Measurements from ENCODE around the gene NRL. TPM values are rescaled to one million over a fixed set of nuclear protein-coding genes. Genes with fewer than 3 reads are reported as not detected.

Gene NRL
- total and polyA plus RNA-seq, 2 donors from 2014 or later: 4.9 to 5.5 TPM

DNA sequence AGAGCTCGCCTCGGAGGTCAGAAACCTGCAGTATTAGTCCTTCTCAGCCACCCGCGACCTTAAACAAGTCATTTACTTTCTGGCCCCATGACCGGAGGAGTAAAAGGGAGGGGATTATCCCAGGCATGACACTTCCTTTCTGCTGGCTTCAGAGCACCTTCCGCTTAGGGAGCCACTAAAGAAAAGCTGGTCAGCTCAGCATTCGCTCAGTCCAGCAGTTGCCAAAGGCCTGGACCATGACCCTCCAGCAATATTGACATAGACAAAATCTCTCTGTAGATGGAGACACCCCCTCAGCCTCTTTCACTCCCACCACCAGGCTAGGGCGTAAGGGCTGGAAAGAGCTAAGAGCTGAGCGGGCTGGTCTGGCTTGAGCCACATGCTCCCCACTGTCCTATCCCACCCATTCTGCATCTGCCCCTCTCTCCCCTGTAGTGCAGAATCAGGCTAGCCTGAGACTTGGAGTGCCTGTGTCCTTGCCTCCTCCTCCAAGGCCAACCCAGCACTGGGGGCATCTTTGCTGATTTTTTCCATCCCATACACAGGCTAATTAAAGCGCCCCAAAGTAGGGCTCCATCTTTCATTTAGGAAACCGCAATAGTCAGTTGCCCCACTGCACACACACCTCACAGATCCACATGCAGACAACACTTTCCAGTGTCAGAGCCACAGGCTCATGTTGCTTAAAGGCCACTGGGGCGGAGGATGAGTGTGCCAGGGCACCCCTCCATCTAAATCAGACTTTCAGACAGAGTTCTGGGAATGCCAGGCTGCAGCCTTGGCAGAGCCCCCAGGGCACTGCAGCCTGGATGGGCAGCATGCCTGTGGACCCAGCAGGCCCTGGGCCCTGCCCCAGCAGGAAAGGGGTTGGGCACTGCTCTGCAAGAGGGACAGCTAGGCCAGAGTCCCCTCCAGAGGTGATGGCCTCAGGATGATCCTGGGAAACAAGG is 47.3 kb downstream of the NRL start:
- TF ChIP-seq CTCF (IDR thresholded peaks at IDR 0.05; ENCODE audit: borderline replicate concordance, extremely low read depth, insufficient read depth): no peak
- Histone ChIP-seq H3K9ac (ENCODE audit: low read length in 3 of 3) (no peak overlapping the region), H3K4me1 (ENCODE audit: control insufficient read depth in 2 of 3, insufficient read depth in 2 of 3, low read depth in 1 of 3, low read length in 3 of 3) (peaks cover 0 to 2% (median 1%) of the 10 kb centered on the region in 3 donors), H3K36me3 (ENCODE audit: control insufficient read depth in 2 of 3, insufficient read depth in 3 of 3, low read length in 3 of 3) (no peaks in the 10 kb centered on the region), H3K27ac (ENCODE audit: low read depth in 2 of 2, low read length in 2 of 2) (no peak overlapping the region), H3K4me3 (ENCODE audit: low read length in 3 of 3) (no peak overlapping the region), H3K27me3 (ENCODE audit: control insufficient read depth, insufficient read depth, low read length) (no peaks in the 10 kb centered on the region), H3K9me3 (ENCODE audit: control insufficient read depth in 2 of 3, insufficient read depth in 1 of 3, low read length in 3 of 3) (no peaks in the 10 kb centered on the region)
- DNase-seq (peak in 4 of 5 donors; percentile 16 to 43 (median 26)), FAIRE-seq (no peak)
- intact Hi-C loops (cut with DNase I): no loop called here

GRCh38 chr14:24066496-24067132 is 48.1 kb downstream of the NRL start:
- Histone ChIP-seq H3K27me3 (ENCODE audit: control insufficient read depth, insufficient read depth, low read length) (no peaks in the 10 kb centered on the region), H3K9ac (ENCODE audit: low read length in 3 of 3) (no peak overlapping the region), H3K9me3 (ENCODE audit: control insufficient read depth in 2 of 3, insufficient read depth in 1 of 3, low read length in 3 of 3) (no peaks in the 10 kb centered on the region), H3K27ac (ENCODE audit: low read depth in 2 of 2, low read length in 2 of 2) (no peak overlapping the region), H3K36me3 (ENCODE audit: control insufficient read depth in 2 of 3, insufficient read depth in 3 of 3, low read length in 3 of 3) (no peaks in the 10 kb centered on the region), H3K4me1 (ENCODE audit: control insufficient read depth in 2 of 3, insufficient read depth in 2 of 3, low read depth in 1 of 3, low read length in 3 of 3) (peaks cover 0 to 9% (median 4%) of the 10 kb centered on the region in 3 donors), H3K4me3 (ENCODE audit: low read length in 3 of 3) (no peak overlapping the region)
- FAIRE-seq (no peak), DNase-seq (peak in 1 of 5 donors; percentile 22)
- TF ChIP-seq CTCF (IDR thresholded peaks at IDR 0.05; ENCODE audit: borderline replicate concordance, extremely low read depth, insufficient read depth): no peak
- intact Hi-C loops (cut with DNase I): no loop called here

- TF ChIP-seq CTCF (IDR thresholded peaks at IDR 0.05; ENCODE audit: borderline replicate concordance, extremely low read depth, insufficient read depth): no peak
Observed at GRCh38 chr14:24065408-24065807, 49.3 kb downstream of the NRL start.

More at GRCh38 chr14:24065408-24065807, 49.3 kb downstream of the NRL start:
- no peaks in the 10 kb centered on the region for H3K9me3 ChIP-seq (ENCODE audit: control insufficient read depth in 2 of 3, insufficient read depth in 1 of 3, low read length in 3 of 3)
- H3K27ac ChIP-seq (ENCODE audit: low read depth in 2 of 2, low read length in 2 of 2): no peak overlapping the region
- H3K4me1 ChIP-seq (ENCODE audit: control insufficient read depth in 2 of 3, insufficient read depth in 2 of 3, low read depth in 1 of 3, low read length in 3 of 3): peaks cover 0 to 20% (median 12%) of the 10 kb centered on the region in 3 donors
- no peak overlapping the region for H3K4me3 ChIP-seq (ENCODE audit: low read length in 3 of 3)
- FAIRE-seq (no peak), DNase-seq (peak in 1 of 5 donors; percentile 43)
- H3K9ac ChIP-seq (ENCODE audit: low read length in 3 of 3): no peak overlapping the region
- no peaks in the 10 kb centered on the region for H3K36me3 ChIP-seq (ENCODE audit: control insufficient read depth in 2 of 3, insufficient read depth in 3 of 3, low read length in 3 of 3)
- H3K27me3 ChIP-seq (ENCODE audit: control insufficient read depth, insufficient read depth, low read length): no peaks in the 10 kb centered on the region
- intact Hi-C loops (cut with DNase I): no loop called here
